ENCODE results near the gene CDCA7.
"Not testable (repeated sequence)": the region's sequence is repeated elsewhere in the genome, so short reads cannot be mapped to it uniquely, and the experiment has no call there.

The CDCA7 gene

GRCh38 chr2:173404841-173405750, 50.4 kb downstream of the CDCA7 start:
- no peak for FAIRE-seq

DNA sequence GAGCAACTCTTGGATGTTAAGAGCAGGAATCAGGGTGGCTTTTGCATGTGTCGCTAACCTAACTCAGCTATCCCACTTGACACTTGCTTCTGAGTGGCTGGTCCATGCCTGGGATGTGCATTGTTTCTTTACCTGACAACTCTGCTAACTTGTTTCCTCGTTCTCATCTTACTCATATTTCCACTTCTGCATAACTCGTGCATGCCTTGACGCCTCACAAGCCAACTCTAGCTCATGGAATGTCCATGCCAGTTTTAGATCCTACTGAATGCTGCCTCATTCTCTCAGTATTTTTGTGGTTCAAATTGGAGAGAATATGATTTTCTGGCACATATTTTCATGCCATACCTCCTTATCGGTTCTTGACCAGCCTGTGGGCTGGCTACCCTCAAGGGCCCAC, 52.5 kb downstream of the CDCA7 start:
- FAIRE-seq = no peak

GRCh38 chr2:173407646-173408045, 53.0 kb downstream of the CDCA7 start:
- FAIRE-seq = no peak

DNA sequence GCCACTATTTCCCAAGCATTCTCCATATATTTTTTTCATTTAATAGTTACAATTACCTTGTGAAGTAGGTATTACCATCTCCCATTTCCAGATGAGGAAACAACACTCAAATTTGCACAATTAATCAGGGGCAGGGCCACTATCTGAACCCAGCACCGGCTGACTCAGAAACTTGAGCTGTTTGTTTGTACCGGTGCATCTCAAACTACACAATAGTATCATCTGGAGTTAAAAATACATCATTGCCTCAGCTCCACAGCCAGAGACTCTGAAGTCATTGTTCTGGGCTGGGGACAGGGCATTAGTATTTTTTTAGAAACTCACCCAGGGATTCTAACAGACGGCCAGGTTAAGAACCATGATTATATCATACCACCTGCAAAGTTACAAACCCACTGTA, 55.9 kb downstream of the CDCA7 start:
- FAIRE-seq = no peak

DNA sequence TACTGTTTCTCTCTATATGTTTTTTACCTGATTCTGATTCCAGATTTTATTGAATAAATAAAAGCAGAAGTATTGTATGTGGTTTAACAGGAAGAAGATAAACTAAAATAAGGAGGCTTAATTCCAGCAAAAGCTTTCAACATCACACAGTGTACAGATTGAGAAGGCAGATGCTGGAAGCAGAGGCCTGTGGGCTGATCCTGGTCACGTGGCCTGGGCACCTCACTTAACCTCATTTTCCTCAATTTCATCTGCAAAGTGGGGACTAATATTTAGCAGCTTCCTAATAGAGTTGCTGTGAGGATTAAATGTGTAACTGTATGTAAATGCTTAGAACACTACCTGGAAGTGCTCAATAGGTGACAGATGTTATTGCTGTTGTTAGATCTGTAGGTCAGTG, 58.0 kb downstream of the CDCA7 start:
- FAIRE-seq = no peak

DNA sequence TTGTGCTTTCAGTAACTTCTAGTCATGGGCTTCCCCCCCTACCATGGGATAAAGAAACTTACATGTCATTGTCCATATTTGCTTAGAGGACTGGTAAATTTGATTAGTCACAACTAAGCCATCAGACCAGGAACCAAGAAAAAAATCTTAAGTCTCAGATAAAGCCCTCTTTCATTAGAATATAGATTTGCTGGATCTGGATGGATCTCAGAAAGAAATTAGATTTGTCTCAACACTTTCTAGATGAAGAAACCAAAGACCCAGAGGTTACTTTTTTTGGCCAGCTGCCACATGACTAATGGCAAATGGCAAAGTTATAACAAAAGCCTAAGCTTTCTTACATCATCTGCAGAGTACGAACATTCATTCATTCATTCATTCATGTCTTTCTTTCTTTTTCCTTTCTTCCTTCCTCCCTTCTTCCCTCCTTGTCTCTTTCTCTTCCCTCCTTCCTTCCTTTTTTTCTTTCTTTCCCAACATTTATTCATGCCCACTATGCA, 60.2 kb downstream of the CDCA7 start:
- FAIRE-seq = no peak

GRCh38 chr2:173415431-173416381, 61.0 kb downstream of the CDCA7 start:
- no peak for FAIRE-seq

GRCh38 chr2:173416415-173417152, 61.9 kb downstream of the CDCA7 start:
- not testable (repeated sequence) for FAIRE-seq

DNA sequence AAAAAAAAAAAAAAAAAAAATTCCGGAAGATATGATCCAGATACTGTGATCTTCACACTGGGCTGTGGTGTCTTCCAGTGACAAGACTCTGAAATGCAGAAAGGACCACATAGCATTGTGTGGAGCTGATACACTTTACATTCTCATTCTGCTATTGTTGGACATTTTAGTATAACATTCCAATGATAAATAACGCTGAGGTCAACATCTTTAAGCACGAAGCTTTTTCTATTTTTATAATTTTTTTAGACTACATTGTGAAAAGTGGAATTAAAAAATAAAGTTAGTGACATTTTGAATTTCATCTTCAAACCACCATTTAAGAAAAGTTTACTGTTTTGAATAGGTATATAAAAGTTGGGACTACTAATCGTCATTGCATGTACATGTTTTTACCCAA, 62.7 kb downstream of the CDCA7 start:
- FAIRE-seq = no peak

DNA sequence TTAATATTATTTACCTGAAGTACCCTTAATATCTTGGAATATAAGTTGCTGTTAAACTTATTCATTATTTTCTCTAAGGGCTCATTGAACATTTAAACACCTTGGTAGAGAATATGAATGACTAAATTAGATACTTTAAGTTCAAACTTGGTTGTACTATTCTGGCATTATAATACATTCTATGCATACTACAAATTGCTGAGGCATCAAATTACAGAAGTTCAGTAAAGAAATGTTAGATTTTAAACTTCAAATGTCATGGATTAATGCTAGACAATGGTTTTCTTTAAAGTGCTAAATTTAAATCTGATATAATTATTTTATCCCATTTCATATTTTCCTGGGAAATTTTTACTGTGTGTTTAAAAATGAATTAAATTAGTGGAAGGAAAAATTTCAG, 63.1 kb downstream of the CDCA7 start:
- FAIRE-seq = no peak
